ENCODE results near the gene RIPK4.
"Not testable (repeated sequence)": the region's sequence is repeated elsewhere in the genome, so short reads cannot be mapped to it uniquely, and the experiment has no call there.

RIPK4 gene

GRCh38 chr21:41737651-41738324 lies 29.1 kb downstream of the RIPK4 start:
- no peak for DNase-seq (ENCODE audit: low read depth)

- no peak for DNase-seq (ENCODE audit: low read depth)
These were observed 30.4 kb downstream of the RIPK4 start for GRCh38 chr21:41736423-41736822.

GRCh38 chr21:41733951-41734689 lies 32.7 kb downstream of the RIPK4 start:
- DNase-seq (ENCODE audit: low read depth) = no peak

GRCh38 chr21:41731081-41731480 lies 35.8 kb downstream of the RIPK4 start:
- no peak for DNase-seq (ENCODE audit: low read depth)

- DNase-seq (ENCODE audit: low read depth) = no peak
These were observed 36.5 kb downstream of the RIPK4 start for GRCh38 chr21:41730367-41730765.

- no peak for DNase-seq (ENCODE audit: low read depth)
These were observed 37.0 kb downstream of the RIPK4 start for GRCh38 chr21:41729701-41730366.

- DNase-seq (ENCODE audit: low read depth) = no peak
These were observed 38.8 kb downstream of the RIPK4 start for GRCh38 chr21:41727784-41728763.

- DNase-seq (ENCODE audit: low read depth) = peak; percentile 49
These were observed 39.7 kb downstream of the RIPK4 start for GRCh38 chr21:41726970-41727783.

- DNase-seq (ENCODE audit: low read depth) = no peak
These were observed 40.3 kb downstream of the RIPK4 start for GRCh38 chr21:41726630-41726969.

GRCh38 chr21:41726058-41726558 lies 40.7 kb downstream of the RIPK4 start:
- no peak for DNase-seq (ENCODE audit: low read depth)

GRCh38 chr21:41725421-41726031 lies 41.3 kb downstream of the RIPK4 start:
- DNase-seq (ENCODE audit: low read depth) = no peak

GRCh38 chr21:41723835-41724234 lies 43.0 kb downstream of the RIPK4 start:
- not testable (repeated sequence) for DNase-seq (ENCODE audit: low read depth)

GRCh38 chr21:41722052-41723018 lies 44.5 kb downstream of the RIPK4 start:
- no peak for DNase-seq (ENCODE audit: low read depth)

- no peak for DNase-seq (ENCODE audit: low read depth)
These were observed 46.6 kb downstream of the RIPK4 start for GRCh38 chr21:41720250-41720649.

- DNase-seq (ENCODE audit: low read depth) = no peak
These were observed 47.2 kb downstream of the RIPK4 start for GRCh38 chr21:41719691-41720090.

GRCh38 chr21:41717573-41718330 lies 49.1 kb downstream of the RIPK4 start:
- no peak for DNase-seq (ENCODE audit: low read depth)

GRCh38 chr21:41716751-41717150 lies 50.1 kb downstream of the RIPK4 start:
- DNase-seq (ENCODE audit: low read depth) = no peak

GRCh38 chr21:41715649-41716281 lies 51.1 kb downstream of the RIPK4 start:
- peak; percentile 15 for DNase-seq (ENCODE audit: low read depth)

All from amniotic epithelial cell (primary cell).